HG02798 (cell line): ENCODE data around the gene WNT10A.

Experiments
- ATAC-seq: cut with Tn5 transposase; IDR thresholded peaks from one replicate; pipeline ENCODE4 v1.9.1; 2021; ENCODE audit warnings: mild to moderate bottlenecking; ENCODE audit not compliant: unreplicated experiment, poor library complexity

Gene WNT10A

DNA sequence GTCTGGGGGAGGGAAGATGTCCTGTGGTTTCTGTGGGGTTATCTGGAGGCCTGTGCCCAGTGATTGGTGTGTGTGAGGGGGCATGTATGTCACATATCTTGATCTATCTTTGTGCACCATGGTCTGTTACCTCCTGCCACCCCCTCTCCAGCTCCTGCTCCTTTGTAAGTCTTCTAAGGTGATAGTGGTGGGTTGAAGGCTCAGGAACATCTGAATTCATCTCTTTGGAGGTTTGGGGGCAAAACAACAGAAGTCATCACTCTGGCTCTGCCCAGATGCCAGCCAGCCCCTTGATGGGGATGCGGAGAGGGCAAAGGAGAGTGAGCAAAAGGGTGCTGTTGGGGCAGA is 23.8 kb upstream of the WNT10A start:
- ATAC-seq = no peak

DNA sequence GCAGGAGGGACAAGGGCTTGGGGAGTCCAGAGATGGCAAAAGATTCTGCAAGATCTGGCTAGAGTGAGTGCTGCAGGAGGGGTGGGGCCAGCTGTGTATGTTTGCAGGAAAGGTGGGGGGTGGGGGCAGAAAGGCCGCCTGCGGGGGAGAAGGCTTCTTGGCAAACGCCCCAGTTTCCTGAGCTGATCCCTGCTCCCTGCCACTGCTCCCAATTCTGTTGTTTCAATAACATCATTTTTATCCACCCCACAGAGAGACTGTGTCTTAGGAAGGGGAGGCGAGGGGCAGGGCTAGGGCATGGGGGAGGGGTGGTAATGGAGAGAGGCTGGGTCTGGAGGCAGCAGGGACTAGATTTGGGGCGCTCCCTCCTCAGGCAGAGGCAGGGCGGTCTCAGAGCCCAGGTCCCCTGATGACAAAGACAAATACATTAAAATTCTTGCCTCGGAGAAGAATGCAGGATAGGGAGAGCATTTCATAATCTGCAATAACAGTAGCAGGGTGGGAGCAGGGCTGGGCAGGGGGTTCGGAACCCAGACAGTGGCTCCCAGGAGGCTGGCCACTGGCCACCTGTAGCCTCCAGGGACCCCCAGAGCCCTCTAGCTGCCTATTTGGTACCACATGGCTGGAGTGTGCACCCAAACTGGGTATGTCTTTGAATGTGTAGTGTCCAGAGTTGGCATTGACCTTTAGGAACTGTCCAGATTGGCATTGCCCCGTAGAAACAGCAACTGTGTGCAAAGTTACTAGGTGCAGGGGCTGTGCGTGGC is 23.1 kb upstream of the WNT10A start:
- no peak for ATAC-seq

DNA sequence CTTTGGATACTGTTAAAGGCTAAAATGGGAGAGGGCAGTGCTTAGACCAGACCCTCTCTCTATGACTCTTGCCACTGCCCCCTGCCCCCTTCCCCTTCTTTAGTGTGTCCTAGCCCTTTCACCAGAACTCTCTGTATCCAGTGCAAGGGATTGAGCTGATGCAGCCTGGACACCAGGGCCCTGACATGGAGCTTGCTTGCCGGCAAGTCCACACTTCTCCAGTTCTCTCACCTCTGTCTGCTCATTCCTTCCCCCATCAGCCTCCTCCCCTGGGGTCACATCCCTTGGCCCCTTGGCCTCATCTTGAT is 22.6 kb upstream of the WNT10A start:
- no peak for ATAC-seq

DNA sequence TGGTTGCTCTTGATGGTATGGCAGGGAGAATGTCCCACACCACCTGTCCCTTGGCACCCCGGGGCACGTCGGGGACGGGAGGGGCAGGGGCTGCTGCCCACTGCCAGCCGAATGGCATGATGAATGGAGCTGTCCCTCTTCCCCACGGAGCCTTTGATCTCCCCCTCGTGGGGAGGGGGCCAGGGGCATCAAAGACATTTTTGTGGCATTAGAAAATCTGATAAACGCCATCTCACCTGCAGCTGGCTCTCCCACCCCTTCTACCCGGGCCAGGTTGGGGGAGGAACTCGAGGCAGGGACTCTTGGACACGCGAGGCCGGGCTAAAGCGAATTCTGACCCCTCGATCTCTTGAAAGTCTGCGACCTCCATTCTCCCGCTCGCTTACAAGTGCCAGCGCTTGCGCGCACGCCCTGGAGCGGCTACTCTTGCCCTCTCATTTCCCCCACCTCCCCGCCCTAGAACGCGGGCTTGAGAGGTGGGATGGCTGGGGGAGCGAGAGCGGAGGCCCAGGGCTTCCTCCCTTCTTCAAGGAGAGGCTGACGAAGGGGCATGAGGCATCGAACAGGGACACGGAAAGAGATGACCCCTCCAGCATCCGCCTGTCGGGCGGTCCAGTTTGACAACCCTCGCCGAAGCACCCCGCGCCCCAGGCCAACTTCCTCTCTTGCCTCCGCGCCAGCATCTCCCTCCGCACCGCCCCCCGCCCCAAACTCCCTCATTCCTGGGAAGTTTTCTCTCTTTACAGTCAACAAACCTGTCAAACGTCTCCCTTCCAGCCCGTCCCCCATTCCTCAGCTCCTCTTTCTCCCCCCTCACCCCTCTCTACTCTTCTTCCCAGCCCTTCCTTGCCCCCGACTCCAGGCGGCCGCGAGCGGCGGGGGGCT is 21.7 kb upstream of the WNT10A start:
- no peak for ATAC-seq

DNA sequence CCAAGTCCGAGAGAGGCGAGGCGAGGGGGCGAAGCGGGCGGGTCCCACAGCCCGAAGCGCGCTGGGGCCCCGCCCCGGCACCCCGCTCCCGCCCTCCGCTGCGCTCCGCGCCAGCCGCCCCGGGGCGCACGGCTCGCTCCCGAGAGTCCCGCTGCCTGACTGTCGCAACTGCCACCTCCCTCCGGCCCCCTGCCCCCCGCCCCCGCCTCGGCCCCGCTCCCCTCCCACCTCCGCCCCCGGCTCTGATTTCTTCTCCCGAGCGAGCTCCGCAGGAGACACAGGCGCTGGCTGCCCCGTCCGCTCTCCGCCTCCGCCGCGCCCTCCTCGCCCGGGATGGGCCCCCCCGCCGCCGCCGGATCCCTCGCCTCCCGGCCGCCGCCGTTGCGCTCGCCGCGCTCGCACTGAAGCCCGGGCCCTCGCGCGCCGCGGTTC is 21.1 kb upstream of the WNT10A start, which contains the start of gene WNT6:
TSS of gene WNT6 (plus strand) at position 250 of the 432 bp plus-strand sequence. CDS start 233 bp downstream, outside the sequence.
- ATAC-seq = no peak

DNA sequence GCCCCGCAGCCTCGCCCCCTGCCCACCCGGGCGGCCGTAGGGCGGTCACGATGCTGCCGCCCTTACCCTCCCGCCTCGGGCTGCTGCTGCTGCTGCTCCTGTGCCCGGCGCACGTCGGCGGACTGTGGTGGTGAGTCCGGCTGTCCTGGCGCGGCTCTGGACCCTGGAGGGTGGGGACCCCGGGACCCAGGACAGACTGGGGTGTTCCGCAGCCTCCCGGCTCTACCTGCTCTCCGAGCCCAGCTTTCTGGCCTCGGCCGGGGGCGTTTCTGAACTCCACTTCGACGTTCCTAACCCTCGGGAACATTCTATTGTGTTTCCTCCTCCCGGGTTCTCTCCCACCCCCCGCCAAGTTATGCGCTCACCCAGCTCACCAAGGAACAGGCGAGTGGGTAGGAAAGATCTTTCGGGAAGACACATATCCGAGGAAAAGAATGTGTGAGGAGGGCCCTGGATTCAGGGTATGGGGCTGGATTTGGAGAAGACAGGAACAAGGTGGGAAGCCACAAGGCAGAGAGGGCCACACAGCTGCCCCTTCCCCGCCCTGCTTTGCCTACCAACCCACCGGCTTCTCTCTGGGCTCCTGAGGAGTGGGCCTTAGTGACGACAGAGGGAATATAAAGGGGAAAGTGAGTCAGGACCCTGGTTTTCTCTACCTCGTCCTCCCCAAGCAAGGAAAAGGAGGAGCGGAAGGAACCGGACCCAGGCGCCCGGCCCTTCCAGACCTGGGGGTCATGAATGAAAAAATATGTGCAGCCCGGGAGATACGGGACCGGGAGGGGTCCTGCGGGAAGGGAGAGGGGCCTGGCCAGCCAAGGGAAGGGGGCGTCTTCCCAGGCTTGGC is 20.4 kb upstream of the WNT10A start:
- ATAC-seq = no peak

DNA sequence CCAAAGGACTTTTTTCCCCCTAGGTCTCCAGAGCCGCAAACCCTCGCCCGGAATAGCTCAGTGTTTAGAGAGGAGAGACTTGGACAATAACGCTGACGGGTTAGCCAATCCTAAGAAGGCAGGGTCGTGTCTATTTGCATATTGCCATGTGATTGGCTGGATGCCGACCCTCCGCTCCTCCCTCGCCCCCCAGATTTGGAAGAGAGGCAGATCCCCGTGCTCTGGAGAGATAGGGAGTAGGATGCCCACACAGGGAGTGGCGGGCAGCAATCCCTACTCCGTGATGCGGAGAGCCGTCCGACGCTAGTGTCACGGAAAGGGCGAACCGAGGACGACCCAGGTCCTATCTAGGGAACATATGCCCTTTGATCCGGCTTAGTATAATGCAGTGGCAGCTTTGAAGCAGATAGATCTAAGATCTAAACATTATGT is 19.7 kb upstream of the WNT10A start:
- ATAC-seq = no peak

DNA sequence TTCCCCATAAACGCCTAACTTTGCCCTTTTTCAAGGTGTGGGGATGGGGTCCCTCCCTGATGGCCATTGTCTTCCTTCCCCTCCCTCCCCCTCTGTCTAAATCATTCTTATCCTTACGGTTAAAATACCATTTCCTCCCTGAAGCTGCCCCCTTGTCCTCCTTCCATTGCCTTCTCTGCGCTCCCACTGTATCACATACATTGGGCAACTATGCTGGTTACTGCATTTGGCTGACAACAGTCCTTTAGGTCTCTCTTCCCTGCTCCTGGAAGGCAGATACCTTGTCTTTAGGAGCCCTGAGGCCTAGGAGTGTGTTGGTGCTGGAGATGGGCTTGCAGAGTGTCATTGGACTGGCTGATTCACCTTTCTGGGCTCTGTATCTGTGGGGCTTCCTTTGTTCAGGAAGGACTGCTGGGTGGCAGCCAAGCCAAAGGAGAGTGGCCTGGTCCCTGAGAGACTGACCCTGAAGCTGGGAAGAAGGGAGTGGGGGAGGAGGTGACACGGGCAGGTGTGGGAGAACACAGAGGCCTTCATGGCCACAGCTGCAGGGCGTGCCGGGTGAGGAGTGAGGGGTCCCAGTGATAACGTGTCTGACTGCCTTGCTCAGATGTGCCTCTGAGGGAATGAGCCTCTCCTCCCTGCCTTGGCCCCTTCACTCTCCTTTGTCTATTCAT is 18.9 kb upstream of the WNT10A start:
- ATAC-seq = no peak

DNA sequence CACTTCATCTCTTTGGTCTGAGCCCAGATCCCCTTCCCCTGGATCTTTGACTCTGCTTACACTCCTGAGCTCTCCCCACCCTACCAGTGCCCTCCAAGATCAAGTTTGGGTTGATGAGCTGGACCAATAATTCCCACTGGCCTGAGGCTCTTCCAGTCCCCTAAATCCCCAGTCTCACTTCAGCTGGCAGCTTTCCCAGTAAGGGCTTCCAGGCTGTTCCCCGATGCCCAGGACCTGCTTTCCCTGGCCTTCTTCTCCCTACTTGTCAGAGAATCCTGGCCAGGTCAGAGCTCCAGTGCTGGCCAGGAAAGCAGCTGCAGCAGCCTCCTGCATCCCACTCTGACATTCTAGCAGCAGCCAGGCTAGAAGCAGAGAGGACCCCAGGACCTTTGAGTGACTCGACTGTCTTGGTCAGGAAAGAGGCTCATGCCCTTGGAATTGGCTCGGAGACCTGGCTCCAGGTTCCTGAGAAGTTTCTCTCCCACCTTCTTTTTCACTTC is 17.6 kb upstream of the WNT10A start:
- ATAC-seq = no peak

DNA sequence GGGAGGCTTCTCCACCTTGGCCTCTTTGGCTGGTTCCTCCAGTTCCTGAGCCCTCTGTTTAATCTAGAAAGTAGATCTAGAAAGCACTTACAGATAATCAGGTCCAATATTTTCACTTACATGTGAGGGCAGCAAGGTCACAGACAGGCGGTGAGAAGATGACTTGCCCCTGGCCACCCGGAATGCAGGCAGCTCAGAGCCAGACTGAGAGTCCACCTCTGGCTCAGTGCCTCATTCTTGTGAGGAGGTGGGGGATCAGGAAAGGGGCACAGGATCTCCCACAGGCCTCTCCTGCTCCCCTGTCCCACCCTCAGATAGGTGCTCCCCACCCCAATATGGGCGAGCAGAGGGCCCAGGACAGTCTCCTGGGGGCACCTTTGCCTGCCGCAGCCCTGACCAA is 15.3 kb upstream of the WNT10A start:
- ATAC-seq = no peak

DNA sequence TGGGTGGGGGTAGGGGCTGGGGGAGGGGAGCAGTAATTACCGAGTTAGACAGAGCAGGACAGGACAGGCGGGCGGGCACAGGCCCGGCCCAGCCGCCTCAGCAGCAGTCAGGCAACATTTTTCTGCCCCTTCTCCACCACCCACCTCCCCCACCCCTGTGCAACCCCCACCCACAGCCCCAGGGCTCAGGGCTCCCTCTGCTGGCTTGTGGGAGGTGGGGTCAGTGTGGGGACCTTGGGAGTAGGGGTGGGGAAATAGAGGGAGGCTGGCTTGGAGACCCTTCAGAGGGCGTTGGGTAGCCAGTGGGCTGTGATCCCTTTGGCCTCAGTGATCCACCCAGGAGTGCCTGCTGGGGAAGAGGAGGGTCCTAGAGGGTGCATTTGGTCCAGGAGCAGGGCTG is 14.7 kb upstream of the WNT10A start:
- ATAC-seq = no peak

DNA sequence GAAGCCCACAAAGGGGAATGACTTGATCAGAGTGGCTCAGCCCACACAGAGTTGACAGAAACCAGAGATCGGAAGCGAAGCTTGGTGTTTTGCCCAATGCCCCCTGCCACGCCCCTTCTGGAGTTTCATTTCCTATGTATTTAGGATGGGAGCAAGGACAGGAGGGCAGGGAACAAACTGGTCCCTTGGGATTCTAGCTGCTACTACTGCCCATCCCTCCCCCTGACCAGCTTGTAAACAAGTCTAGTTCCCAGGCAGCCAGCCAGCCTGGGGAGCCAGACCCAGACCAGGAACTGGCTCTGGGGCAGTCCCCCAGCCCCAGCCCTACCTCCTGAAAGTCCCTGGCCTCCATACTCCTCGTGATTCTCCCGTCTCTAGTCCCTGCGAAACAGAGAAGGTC is 12.8 kb upstream of the WNT10A start:
- ATAC-seq = no peak

DNA sequence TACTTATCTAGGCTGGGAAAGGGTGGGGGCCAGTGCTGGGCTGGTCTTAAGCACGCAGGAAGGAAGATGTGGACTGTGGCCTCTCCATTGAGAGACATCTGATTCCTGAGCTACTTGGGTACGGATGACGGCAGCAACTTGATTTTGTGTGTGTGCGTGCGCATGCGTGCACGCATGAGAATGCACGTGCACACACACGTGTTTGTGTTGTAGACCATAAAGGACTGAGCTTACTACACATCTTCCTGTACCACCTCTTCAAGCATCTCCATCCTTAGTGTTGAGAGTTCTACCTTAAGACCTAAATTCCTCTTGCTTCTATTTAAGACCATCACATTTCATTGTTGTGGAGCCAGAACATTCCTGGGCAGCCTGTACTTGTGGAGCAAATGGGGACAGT is 11.6 kb upstream of the WNT10A start:
- ATAC-seq = no peak

DNA sequence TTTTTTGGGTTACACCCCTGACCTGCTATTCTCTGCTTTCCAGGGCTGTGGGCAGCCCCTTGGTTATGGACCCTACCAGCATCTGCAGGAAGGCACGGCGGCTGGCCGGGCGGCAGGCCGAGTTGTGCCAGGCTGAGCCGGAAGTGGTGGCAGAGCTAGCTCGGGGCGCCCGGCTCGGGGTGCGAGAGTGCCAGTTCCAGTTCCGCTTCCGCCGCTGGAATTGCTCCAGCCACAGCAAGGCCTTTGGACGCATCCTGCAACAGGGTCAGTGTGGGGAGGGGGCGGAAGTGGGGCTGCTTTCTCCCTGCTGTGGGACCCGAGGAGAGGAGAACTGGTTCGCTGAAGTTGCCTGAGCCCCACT is 9.7 kb upstream of the WNT10A start:
- ATAC-seq = no peak

DNA sequence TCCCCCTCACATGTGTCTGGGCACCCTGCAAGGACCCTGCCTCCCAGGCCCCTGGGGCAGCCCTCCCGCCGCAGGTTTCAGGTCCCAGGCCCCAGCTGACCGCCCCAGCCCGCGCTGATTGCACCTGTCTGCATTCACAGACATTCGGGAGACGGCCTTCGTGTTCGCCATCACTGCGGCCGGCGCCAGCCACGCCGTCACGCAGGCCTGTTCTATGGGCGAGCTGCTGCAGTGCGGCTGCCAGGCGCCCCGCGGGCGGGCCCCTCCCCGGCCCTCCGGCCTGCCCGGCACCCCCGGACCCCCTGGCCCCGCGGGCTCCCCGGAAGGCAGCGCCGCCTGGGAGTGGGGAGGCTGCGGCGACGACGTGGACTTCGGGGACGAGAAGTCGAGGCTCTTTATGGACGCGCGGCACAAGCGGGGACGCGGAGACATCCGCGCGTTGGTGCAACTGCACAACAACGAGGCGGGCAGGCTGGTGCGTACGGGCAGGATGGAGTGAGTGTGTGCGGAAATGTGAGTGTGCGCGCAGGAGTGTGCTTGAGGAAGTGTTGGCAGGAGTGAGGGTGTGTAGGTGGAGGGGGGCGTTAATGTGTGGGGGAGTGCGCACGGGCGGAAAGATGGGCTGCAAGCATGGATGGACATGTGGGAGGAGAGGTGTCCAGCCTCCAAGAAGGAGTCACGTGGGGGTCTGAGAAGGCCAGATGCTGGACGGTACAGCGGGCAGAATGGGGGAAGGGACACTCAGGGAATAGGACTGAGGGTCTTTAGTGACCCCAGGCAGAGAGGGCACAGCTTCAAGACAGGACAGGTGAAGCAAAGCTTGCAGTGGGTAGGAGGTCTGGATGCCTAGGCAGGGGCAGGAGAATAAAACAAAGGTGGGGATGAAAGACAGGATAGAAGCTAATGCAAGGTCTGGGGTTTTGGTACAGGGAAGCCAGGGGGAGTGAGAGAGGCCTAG is 9.0 kb upstream of the WNT10A start:
- ATAC-seq = no peak

DNA sequence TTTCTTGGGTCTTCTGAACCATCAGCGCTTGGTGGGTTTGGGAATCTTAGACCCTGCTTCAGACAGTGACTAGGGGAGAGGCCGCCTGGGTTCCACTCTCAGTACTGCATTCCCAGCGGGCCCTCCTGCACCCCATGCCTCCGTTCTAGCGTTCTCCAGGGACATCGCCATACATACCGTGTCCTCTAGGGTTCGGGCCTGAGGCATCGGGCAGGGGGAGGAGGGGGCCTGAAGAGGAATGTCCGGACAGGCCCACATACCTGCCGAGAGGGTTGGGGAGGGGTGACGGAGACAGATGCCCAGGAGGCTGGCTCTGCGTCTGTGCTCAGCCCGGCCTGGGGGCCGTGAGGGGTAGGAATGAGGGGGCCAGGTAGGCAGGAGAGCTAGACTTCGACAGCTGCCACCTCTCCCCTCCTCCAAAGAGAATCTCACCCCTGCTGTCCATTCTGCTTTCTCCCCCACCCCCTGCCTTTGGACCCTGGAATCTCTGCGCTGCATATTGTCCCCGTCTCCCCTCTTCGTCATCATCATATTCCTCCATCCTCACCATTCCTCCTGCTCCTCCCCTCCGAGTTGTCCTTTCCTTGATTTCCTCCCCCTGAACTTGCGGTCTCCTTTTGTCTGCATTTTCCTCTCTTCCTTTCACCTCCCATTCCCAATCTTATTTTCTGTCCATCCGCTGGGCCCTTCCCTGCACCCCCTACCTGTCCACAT is 7.8 kb upstream of the WNT10A start:
- ATAC-seq = no peak

DNA sequence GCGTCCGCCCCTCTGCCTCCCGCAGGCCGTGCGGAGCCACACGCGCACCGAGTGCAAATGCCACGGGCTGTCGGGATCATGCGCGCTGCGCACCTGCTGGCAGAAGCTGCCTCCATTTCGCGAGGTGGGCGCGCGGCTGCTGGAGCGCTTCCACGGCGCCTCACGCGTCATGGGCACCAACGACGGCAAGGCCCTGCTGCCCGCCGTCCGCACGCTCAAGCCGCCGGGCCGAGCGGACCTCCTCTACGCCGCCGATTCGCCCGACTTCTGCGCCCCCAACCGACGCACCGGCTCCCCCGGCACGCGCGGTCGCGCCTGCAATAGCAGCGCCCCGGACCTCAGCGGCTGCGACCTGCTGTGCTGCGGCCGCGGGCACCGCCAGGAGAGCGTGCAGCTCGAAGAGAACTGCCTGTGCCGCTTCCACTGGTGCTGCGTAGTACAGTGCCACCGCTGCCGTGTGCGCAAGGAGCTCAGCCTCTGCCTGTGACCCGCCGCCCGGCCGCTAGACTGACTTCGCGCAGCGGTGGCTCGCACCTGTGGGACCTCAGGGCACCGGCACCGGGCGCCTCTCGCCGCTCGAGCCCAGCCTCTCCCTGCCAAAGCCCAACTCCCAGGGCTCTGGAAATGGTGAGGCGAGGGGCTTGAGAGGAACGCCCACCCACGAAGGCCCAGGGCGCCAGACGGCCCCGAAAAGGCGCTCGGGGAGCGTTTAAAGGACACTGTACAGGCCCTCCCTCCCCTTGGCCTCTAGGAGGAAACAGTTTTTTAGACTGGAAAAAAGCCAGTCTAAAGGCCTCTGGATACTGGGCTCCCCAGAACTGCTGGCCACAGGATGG is 7.1 kb upstream of the WNT10A start:
- ATAC-seq = peak; percentile 33
